Jurkat, Clone E6-1 (cell line): ENCODE data around the gene HNRNPUL1.

Experiments
- DNase-seq: peaks from one replicate; pipeline ENCODE4 v3.0.0-alpha.2; 2011; ENCODE audit warnings: low read depth, low spot score
- H3K4me3 ChIP-seq: 2 replicates; pipeline ENCODE4 v1.5.1; 2011; ENCODE audit warnings: mild to moderate bottlenecking, low read length, control low read depth, moderate library complexity

Gene HNRNPUL1

DNA sequence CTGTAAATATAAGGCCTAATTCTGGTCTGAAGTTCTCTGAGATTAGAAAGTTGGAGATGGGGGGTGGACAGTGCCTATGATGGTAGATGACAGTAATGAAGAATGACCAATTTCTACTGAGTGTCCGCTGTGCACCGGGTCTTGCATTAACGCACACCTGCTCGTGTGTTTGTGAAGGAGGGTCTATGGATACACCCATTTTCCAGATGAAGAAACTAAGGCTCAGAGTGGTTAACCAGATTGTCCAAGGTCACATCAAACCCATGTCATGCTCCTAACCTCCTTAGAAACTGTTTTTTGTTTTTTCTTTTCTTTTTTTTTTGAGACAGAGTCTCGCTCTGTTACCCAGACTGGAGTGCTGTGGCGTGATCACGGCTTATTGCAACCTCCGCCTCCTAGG lies 31.5 kb upstream of the HNRNPUL1 start:
- no peak for DNase-seq
- no peak overlapping the region for H3K4me3 ChIP-seq

DNA sequence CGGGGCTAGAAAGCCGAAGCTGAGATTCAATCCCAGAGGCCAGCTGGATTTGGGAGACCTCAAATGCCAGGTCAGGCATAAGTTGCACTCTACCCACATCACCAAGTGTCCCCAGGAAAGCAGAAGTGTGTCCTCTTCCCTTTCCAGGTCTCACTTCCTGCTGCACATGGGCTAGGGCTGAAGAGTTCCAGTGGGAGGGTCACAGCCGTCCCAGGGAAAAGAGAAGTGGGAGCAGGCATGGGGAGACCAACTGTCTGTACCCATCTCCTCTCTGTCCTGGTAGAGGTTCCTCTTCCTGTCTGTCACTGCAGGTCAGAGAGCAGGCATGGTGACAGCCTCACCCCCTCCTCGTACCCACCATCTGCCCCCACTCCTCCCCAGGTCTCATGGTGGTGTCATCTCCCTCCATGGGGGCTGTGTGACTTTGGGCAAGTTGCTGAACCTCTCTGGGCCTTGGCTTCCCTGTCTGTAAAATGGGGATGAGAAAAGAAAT lies 30.4 kb upstream of the HNRNPUL1 start:
- DNase-seq, result no peak
- no peak overlapping the region for H3K4me3 ChIP-seq

DNA sequence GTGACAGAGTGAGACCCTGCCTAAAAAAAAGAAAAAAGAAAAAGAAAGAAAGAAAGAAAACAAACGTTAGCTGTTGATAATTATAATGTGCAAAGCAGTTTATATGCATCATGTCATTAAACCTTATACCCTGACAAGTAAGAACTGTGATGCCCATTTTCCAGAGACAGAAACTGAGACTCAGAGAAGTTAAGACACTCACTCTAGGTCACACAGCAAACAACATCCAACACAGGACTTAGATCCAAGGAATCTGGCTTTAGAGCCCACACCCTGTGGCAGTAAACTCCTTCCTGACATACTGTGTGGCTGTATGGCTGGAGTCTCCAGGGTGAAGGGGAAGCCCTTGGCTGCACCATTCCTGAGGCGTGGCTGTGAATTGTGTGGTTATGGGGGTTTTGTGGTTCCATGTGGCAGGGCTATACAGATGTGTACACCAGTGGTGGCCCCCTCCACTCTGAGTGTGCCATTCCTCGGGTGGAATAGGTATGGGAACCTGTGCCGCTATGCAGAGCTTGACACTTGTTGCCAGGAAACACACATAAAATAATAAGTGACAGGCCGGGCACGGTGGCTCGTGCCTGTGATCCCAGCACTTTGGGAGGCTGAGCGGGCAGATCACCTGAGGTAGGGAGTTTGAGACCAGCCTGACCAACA lies 29.5 kb upstream of the HNRNPUL1 start:
- H3K4me3 ChIP-seq, result no peak overlapping the region
- DNase-seq, result no peak

DNA sequence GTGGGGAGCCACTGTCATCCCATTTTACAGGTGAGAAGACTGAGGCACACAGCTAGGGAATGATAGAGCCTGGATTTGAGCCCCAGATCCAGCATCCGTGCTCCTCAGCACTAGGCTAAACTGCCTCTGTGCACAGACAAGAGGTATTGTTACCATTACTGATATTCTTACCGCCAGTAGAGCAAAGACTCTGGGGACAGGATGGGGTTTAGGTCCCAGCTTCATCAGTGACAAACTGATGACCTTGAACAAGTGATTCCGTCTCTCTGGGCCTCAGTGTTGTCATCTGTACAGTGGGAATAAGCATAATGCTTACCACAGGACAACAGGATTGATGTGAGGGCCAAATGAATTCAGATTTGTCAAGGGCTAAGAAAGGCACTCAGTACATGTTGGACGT lies 28.7 kb upstream of the HNRNPUL1 start:
- DNase-seq, result no peak
- H3K4me3 ChIP-seq, result no peak overlapping the region

DNA sequence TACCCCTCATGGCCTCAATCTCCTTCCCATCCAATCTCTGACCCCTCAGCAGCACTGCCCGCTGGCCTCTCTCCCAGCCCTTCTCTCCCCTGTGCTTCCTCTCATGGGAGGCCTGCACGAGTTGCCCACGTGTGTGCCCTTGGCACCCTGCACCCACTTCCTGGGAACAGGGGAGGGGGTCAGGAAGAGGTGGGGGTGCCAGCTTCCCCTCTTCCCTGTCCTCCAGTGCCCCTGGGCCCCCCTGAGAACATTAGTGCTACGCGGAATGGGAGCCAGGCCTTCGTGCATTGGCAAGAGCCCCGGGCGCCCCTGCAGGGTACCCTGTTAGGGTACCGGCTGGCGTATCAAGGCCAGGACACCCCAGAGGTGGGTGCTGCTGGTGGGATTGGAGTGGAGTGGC lies 25.9 kb upstream of the HNRNPUL1 start:
- DNase-seq, result no peak
- H3K4me3 ChIP-seq, result no peak overlapping the region

DNA sequence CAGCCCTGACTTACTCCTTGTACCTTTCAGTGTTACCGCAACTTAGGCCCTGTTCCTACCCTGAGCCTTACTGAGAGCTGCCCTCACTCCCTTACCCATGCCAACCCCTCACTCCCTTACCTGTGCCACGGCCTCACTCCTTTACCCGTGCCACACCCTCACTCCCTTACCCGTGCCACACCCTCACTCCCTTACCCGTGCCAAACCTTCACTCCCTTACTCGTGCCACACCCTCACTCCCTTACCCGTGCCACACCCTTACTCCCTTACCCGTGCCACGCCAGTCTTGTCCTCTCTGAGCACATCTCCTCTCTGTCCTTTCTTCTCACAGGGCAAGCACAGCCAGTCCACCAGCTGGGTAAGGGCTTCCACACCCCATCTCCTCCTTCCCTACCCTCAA lies 24.8 kb upstream of the HNRNPUL1 start:
- H3K4me3 ChIP-seq, result no peak overlapping the region
- no peak for DNase-seq

DNA sequence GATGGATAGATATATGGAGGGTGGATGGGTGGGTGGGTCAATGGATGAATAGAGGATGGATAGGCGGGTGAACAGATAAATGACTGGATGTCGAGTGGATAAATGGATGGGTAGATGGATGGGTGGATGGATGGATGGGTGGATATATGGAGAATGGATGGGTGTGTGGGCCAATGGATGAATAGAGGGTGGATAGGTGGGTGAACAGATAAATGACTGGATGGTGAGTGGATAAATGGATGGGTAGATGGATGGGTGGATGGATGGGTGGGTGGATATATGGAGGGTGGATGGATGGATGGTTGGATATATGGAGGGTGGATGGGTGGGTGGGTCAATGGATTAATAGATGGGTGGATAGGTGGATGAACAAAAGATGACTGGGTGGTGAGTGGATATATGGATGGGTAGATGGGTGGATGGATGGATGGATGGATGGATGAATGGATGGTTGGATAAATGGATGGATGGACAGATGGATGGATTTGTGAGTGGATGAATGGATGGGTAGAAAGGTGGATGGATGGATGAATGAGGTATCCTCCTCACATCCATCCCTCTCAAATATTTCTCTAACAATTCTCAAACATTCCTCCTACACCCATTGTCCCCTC lies 24.1 kb upstream of the HNRNPUL1 start:
- DNase-seq, result no peak
- no peak overlapping the region for H3K4me3 ChIP-seq

DNA sequence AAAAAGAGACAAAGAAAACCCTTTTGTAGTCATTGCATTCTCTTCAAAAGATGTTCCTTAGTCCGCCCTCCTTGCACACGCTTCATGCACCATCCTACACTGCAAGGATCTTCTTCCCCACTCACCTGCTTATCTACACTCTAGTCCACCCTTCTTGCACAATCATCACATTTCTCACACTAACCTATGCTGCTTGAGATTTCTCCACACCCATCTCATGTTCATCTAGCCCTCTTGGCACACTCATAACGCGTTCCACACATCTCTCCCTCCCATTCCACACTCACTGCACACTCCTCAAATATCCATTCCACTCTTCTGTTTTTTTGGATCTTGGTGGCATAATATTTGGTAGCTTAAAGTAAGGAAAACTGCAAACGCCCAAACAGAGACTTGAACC lies 22.3 kb upstream of the HNRNPUL1 start:
- no peak overlapping the region for H3K4me3 ChIP-seq
- no peak for DNase-seq

DNA sequence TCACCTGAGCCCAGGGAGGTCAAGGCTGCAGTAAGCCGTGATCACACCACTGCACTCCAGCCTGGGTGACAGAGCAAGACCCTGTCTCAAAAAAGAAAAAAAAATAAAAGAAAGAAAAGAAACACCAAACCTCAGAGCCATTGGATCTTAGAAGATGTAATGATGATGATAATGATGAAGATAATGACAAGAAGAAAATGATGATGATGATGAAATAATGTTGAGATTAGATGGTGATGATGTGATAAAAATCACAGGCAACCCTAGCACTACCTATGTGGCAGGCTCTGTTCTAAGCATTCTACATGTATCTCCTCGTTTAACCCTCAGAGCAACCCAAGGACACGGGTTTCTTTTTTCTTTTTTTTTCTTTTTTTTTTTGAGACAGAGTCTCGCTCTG lies 20.1 kb upstream of the HNRNPUL1 start:
- DNase-seq, result no peak
- H3K4me3 ChIP-seq, result no peak overlapping the region

DNA sequence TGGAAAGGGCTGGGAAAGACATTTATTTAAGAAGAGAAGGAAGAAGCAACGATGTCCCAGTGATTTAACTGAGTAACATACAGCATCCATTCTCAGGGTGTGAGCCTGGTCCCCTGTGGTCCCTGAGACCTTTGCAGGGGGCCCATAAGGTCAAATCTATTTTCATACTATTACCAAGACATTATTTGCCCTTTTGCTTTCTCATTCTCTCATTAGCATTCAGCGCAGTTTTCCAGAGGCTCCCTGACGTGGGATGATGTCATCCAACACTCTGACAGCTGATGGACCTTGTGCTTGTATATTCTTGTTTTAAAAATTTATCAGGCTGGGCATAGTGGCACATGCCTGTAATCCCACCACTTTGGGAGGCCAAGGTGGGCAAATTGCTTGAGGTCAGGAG lies 18.3 kb upstream of the HNRNPUL1 start:
- no peak for DNase-seq
- no peak overlapping the region for H3K4me3 ChIP-seq

DNA sequence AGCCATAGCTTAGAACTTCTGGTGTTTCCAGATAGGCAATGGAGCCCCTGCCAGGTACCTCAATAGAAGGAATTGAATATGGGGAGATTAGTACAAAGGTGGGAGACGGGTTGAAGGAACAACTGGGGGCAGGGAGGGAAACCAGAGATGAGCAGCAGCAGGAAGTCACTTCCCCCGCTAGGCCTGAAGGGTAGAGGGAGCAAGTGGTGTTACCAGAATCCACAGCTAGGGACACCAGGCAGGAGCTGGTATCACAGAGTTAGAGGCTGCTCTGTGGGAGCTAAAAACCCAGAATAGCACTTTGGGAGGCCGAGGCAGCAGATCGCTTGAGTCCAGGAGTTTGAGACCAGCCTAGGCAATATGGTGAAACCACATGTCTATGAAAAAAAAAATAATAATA lies 15.3 kb upstream of the HNRNPUL1 start:
- DNase-seq, result no peak
- H3K4me3 ChIP-seq, result no peak overlapping the region

DNA sequence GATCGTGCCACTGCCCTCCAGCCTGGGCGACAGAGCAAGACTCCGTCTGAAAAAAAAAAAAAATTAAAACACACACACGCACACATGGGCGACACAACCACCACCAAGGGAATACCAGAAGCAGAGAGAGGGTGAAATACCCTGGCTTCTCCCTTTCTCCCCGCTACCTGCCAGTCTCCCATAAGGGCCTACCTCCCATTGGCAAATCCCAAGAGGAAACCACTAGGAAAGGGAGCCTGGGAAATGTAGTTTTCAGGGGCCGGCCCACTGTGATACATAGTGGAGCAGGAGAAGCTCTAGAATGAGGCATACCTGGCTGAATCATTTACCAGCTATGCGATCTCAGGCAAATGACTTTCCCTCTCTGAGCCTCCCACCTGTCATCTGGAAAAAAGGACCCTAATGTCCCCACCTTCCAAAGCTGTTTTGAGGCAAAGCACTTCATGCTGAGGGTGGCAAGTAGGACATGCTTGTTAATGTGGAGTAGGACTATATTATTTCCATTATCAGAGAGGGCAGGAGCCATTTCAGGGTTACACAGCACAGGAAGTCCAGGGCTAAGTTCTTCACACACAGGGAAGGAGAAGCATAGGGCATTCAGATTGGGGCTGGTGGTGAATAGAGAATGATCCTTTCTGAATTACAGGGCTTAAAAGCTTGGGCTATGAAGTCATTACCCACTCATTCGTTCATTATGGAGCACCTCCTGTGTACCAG lies 14.3 kb upstream of the HNRNPUL1 start:
- no peak for DNase-seq
- no peak overlapping the region for H3K4me3 ChIP-seq

DNA sequence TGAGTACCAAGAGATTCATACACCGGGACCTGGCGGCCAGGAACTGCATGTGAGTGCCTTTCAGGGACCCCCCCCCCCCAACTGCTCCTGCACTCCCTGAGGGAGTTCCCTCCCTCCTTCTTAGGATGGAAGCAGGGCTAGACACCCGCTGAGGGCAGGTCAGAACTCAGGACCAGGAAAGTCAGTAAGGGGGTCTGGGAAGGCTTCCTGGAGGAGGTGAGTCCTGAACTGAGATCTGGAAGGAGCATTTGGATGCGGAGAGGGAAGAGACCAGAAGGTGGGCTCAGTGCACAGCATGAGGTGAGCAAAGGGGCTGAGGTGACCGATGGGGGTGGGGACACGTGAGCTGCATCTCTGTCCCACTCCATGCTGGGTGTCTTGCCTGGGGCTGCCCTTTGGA lies 10.5 kb upstream of the HNRNPUL1 start:
- DNase-seq, result no peak
- H3K4me3 ChIP-seq, result no peak overlapping the region

DNA sequence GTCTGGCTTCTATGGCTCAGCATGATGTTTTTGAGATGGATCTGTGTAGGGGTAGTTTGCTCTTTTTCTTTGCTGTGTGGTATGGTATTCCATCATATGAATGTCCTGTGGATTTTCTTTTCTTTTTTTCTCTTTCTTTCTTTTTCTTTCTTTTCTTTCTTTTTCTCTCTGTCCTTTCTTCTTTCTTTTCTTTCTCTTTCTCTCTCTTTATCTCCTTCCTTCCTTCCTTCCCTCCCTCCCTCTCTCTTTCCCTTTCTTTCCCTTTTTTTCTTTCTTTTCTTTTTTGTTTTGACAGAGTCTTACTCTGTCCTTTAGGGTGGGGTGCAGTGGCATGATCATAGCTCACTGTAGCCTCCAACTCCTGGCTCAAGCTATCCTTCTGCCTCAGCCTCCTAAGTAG lies 9.0 kb upstream of the HNRNPUL1 start:
- H3K4me3 ChIP-seq, result no peak overlapping the region
- DNase-seq, result no peak

DNA sequence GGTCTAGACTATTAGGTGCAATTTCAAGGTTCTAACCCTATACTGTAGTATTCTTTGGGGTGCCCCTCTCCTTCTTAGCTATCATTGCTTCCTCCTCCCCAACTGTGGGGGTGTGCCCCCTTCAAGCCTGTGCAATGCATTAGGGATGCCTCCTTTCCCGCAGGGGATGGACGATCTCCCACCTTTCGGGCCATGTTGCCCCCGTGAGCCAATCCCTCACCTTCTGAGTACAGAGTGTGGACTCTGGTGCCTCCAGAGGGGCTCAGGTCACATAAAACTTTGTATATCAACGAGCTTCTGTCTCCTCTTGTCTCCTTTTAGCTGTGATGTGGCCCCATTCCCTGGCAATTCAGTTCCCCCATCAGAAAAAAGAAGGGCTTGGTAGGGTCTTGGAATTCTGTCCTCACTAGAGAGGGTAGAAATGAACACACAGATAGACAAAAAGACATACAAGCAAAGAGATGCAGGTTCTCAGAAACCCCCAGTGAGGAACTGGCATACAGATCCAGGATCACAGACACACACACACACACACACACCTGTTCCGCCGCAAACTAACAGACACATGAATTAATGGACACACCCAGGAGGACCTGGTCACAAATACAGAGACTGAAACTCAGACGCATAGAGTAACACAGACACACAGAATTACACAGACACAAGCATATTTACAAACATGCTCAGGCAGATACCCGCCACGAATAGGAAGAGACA lies 2.5 kb upstream of the HNRNPUL1 start:
- peak overlapping the region; percentile 98 for H3K4me3 ChIP-seq
- no peak for DNase-seq

DNA sequence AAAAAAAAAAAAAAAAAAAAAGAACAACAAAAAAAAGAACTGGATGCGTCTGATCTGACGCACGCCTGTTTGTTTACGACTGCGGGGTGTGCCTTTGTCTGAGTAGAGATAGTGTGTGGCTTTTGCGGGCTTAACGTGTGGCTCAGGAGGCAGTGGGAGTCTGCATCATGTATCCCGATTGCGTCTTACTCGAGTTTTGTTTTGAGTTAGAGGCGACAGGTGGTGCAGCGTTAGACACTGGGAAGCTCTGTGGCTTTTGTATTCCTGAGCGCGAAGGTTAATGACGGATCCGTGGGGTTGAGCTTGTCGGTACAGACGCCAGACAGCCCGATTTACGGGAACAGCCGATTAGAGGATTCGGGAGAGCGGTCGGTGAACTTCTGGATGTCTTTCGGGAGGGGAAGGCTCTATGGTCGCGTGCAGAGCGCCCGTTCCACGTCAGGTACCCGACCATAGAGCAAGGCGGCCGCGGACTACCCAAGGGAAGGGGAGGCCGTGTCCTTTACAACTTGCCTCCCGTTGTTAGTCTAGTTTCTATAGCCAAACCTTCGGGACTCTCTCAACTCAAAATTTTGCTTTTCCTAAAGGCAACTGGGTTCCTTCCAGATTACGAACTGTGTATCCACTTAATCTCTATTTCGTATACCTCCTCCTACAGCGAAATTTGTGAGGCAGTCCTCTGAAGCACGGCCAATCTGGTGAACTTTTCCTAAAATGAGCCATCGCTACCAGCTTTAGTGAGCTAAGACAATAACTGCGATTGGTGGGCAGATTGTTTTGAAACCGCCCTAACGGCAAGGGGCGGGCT lies 926 bp upstream of the HNRNPUL1 start:
- H3K4me3 ChIP-seq, result peak overlapping the region; percentile 98
- DNase-seq, result peak; percentile 42

DNA sequence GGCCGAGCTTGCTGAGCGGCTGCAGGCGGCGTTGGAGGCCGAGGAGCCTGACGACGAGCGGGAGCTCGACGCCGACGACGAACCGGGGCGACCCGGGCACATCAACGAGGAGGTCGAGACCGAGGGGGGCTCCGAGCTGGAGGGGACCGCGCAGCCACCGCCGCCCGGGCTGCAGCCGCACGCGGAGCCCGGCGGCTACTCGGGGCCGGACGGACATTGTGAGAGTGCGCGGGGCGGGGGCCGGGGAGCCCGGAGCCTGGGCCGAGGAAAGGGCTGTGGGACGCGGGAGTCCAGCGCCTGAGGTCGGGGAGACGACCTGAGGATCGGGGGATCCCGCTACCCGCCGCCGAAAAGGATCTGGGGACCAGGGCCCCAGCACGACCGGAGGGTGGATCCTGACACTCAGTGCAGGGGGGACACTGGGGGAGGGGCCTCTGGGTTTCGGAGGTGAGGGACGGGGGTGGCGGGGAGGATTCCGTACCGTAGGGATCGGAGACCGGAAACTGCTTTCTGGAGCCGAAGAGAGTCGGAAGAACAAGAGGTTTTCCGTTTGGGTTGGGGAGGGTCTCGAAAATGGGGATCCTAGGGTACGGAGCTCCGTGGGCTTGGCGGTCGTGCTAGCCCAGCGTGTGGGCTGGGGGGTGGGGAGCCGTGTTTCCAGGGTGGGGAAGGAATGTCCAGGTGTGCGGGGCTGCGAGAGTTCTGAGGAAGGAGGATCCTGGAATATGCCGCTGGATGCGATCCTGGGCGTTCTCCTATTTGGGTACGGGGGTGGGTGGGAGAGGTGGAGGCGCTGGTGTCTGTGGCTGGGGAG lies 616 bp downstream of the HNRNPUL1 start:
- peak; percentile 25 for DNase-seq
- H3K4me3 ChIP-seq, result peak overlapping the region; percentile 95

DNA sequence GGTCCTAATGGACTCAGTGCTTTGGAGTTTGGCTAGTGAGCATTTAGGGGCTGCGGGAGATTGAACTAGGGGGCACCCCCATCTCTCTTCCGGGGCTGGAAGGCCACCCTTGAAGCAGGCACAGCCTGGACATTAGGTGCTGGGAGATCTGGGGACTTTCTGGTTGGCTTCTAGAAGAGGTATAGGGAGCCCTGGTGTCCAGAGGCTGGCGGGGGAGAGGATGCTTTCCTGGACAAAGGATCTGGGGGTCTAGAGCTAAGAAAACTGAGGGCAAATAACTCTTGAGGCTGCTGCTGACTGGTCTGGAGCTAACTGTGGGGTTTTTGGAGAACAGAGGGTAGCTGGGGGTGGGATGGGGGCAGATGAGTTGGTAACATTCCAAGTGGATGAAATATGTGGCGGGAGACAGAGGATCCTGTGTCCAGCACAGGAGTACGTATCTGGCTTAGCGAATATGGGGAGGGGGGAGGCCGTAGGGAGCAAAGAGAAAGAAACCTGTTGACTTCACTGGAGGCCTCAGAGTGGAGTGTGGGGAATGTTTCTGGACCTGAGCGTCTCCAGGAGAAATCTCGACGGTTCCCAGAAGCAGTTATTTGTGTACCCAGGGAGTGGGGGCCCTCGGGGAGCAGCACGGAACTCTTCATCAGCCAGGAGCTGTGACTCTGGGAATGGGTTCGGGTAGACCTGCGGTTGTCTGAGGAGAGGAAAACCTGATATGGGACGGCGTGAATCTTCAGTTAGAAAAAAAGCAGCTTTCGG lies 1.4 kb downstream of the HNRNPUL1 start:
- H3K4me3 ChIP-seq, result peak overlapping the region; percentile 95
- DNase-seq, result no peak
